K562 (cell line): ENCODE data around the gene MARK3. TPM values are rescaled to one million over a fixed set of nuclear protein-coding genes. Genes with fewer than 3 reads are reported as not detected.

ENCODE experiments used
- JUND ChIP-seq, 2 experiments: IDR thresholded peaks; 2 replicates in 1 of 2; 3 replicates in 1 of 2; pipeline ENCODE4 v1.6.1; 2011; ENCODE audit warnings: borderline replicate concordance in 2 of 2, low read depth in 2 of 2, low read length in 2 of 2, improper control_type of control experiment in 1 of 2, missing biosample characterization in 1 of 2, missing genetic modification characterization in 1 of 2, missing genetic modification reagents in 1 of 2
- MBD2 ChIP-seq: sonication (generic); IDR thresholded peaks from 2 replicates; pipeline ENCODE4 v1.6.1; 2016; ENCODE audit warnings: low read depth, borderline replicate concordance
- POLR2G ChIP-seq: fragments of 200-400 bp; formaldehyde crosslinking; IDR thresholded peaks from 2 replicates; pipeline ENCODE4 v1.6.1; 2017; ENCODE audit warnings: low read depth, mild to moderate bottlenecking, antibody characterized with exemption, low read length, moderate library complexity
- RAD21 ChIP-seq, 2 experiments: fragments of 250-450 bp in 1 of 2; fragments of 450-650 bp in 1 of 2; sonication (Bioruptor Pico) in 1 of 2; formaldehyde crosslinking in 1 of 2; IDR thresholded peaks in 1 of 2; conservative IDR thresholded peaks in 1 of 2; 2 replicates each; pipeline versions ENCODE4 v1.4.0 to v1.8.0; 2020 to 2022; ENCODE audit warnings: mild to moderate bottlenecking in 2 of 2, moderate library complexity in 1 of 2
- RBM22 ChIP-seq: fragments of 200-400 bp; formaldehyde crosslinking; IDR thresholded peaks from 2 replicates; pipeline ENCODE4 v1.6.1; 2018; ENCODE audit warnings: low read length, low read depth; ENCODE audit not compliant: poor library complexity, severe bottlenecking
- SNRNP70 ChIP-seq: fragments of 200-400 bp; formaldehyde crosslinking; optimal IDR thresholded peaks from 2 replicates; pipeline ENCODE3; 2017; ENCODE audit warnings: low read depth, low read length
- TAF7 ChIP-seq: fragments of 450-650 bp; IDR thresholded peaks from 2 replicates; pipeline ENCODE4 v1.6.1; 2016; ENCODE audit warnings: missing genetic modification characterization, missing compliant biosample characterization
- ZNF263 ChIP-seq: sonication (generic); formaldehyde crosslinking; IDR thresholded peaks from 2 replicates; pipeline ENCODE4 v1.8.0; 2022; ENCODE audit warnings: mild to moderate bottlenecking, missing genetic modification reagents, borderline replicate concordance
- polyA plus RNA-seq, 8 experiments: library from polyadenylated mRNA; depleted of rRNA in 4 of 8; stranded (reverse) in 5 of 8; unstranded in 3 of 8; fragments of >200 nt; fragmentation: Nextera tagmentation in 2 of 8; fragmentation: Illumina TruSeq in 1 of 8; extraction: Ambion mirVana in 2 of 8; extraction: Trizol in 1 of 8; gene quantifications; 2 replicates each; pipeline versions ENCODE4 v1.2.1 to v1.2.3, GENCODE V29; 2011 to 2014; ENCODE audit warnings: inconsistent platforms in 1 of 8, missing spikeins in 1 of 8
- total RNA-seq, 7 experiments: library from RNA; depleted of rRNA in 6 of 7; stranded (reverse); fragments of >200 nt in 6 of 7; fragmentation: Illumina TruSeq in 2 of 7; extraction: Trizol in 2 of 7; gene quantifications; 2 replicates each; pipeline versions ENCODE4 v1.2.1 to v1.2.3, GENCODE V29; 2011 to 2021; ENCODE audit warnings: low replicate concordance in 1 of 7
- TF ChIP-seq, protein P1 (sequence below), 2 experiments: fragments of 450-650 bp in 1 of 2; sonication (generic) in 1 of 2; formaldehyde crosslinking in 1 of 2; IDR thresholded peaks; 2 replicates each; pipeline versions ENCODE4 v1.7.1 to v1.9.0; 2016 to 2022; ENCODE audit warnings: inconsistent platforms in 1 of 2, mild to moderate bottlenecking in 1 of 2, missing genetic modification reagents in 1 of 2
- TF ChIP-seq, protein P2 (sequence below): IDR thresholded peaks from 2 replicates; pipeline ENCODE4 v1.6.1; 2011; ENCODE audit warnings: borderline replicate concordance, low read depth, mild to moderate bottlenecking, moderate library complexity, low read length; ENCODE audit not compliant: insufficient read depth, poor library complexity, severe bottlenecking
- TF ChIP-seq, protein P3 (sequence below), 2 experiments: fragments of 250-450 bp in 1 of 2; fragments of 450-650 bp in 1 of 2; sonication (Bioruptor Pico) in 1 of 2; IDR thresholded peaks; 2 replicates each; pipeline versions ENCODE4 v1.6.1 to v1.8.0; 2016 to 2021; ENCODE audit warnings: mild to moderate bottlenecking in 2 of 2, moderate library complexity in 2 of 2, missing compliant biosample characterization in 1 of 2, missing genetic modification characterization in 1 of 2

MARK3 gene
- total and polyA plus RNA-seq, 9 of the 15 experiments (the other 6 are each of a cell fraction or from before 2014, with no cell fraction given): 10.1 to 68.7 (median 56.3) TPM

DNA sequence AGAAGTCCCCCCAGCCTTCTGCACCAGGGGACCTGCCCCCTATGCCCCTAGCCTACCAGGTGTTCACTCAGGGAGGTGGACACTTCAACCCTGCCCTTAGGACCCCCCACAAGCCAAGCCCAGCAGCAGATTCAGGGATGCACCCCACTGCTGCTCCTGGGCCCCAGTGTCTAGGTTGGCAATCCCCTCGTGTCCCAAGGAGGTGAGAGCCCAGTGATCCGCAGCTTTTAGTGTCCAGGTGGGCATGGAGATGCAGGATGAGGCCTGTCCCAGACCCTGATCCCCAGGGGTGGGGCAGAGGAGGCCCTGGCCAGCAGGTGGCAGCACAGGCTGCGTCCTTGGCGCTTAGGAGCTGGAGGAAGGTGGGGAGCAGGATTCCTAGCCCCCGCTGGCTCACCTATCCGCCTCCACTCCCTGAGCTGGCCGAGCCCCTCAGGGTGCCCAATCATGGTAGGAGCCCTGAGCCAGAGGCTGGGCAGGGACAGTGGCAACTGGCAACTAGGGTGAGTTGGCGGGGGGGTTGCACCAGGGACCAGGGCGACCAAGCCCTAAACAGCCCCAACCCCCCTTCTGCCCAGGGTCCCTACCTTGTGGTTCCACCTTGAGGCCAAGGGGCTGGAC is 133.3 kb downstream of the MARK3 start (continued):
- TF ChIP-seq, protein P1, sequence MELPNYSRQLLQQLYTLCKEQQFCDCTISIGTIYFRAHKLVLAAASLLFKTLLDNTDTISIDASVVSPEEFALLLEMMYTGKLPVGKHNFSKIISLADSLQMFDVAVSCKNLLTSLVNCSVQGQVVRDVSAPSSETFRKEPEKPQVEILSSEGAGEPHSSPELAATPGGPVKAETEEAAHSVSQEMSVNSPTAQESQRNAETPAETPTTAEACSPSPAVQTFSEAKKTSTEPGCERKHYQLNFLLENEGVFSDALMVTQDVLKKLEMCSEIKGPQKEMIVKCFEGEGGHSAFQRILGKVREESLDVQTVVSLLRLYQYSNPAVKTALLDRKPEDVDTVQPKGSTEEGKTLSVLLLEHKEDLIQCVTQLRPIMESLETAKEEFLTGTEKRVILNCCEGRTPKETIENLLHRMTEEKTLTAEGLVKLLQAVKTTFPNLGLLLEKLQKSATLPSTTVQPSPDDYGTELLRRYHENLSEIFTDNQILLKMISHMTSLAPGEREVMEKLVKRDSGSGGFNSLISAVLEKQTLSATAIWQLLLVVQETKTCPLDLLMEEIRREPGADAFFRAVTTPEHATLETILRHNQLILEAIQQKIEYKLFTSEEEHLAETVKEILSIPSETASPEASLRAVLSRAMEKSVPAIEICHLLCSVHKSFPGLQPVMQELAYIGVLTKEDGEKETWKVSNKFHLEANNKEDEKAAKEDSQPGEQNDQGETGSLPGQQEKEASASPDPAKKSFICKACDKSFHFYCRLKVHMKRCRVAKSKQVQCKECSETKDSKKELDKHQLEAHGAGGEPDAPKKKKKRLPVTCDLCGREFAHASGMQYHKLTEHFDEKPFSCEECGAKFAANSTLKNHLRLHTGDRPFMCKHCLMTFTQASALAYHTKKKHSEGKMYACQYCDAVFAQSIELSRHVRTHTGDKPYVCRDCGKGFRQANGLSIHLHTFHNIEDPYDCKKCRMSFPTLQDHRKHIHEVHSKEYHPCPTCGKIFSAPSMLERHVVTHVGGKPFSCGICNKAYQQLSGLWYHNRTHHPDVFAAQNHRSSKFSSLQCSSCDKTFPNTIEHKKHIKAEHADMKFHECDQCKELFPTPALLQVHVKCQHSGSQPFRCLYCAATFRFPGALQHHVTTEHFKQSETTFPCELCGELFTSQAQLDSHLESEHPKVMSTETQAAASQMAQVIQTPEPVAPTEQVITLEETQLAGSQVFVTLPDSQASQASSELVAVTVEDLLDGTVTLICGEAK (IDR thresholded peaks at IDR 0.05): no peak
- TF ChIP-seq, protein P1 (CRISPR knock-in tag; IDR thresholded peaks at IDR 0.05): no peak
- TF ChIP-seq MBD2 (0 out of 2 replicates have a peak, but pooled peaks have one; percentile 8), SNRNP70 (no peak), ZNF263 (0 out of 2 replicates have a peak, but pooled peaks have one; percentile 19), RAD21 (CRISPR knock-in tag; conservative IDR thresholded peaks at IDR 0.05 in 1 of 2, IDR thresholded peaks at IDR 0.05 in 1 of 2) (peak; percentile 18 to 70; a peak in 3 of 4 replicates), TAF7 (tag) (no peak), POLR2G (peak; percentile 68), JUND (IDR thresholded peaks at IDR 0.05; ENCODE audit: borderline replicate concordance, low read depth, low read length) (peak; percentile 6; the same call in 1 of the 2 replicates), JUND (tag; IDR thresholded peaks at IDR 0.05; ENCODE audit: borderline replicate concordance, low read depth, low read length) (no peak), RBM22 (peak; percentile 55)
- TF ChIP-seq, protein P2, sequence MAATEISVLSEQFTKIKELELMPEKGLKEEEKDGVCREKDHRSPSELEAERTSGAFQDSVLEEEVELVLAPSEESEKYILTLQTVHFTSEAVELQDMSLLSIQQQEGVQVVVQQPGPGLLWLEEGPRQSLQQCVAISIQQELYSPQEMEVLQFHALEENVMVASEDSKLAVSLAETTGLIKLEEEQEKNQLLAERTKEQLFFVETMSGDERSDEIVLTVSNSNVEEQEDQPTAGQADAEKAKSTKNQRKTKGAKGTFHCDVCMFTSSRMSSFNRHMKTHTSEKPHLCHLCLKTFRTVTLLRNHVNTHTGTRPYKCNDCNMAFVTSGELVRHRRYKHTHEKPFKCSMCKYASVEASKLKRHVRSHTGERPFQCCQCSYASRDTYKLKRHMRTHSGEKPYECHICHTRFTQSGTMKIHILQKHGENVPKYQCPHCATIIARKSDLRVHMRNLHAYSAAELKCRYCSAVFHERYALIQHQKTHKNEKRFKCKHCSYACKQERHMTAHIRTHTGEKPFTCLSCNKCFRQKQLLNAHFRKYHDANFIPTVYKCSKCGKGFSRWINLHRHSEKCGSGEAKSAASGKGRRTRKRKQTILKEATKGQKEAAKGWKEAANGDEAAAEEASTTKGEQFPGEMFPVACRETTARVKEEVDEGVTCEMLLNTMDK: peak; percentile 56
- TF ChIP-seq, protein P3, sequence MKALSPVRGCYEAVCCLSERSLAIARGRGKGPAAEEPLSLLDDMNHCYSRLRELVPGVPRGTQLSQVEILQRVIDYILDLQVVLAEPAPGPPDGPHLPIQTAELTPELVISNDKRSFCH (CRISPR knock-in tag; IDR thresholded peaks at IDR 0.05): no peak
- TF ChIP-seq, protein P3 (tag; IDR thresholded peaks at IDR 0.05): no peak
- TF ChIP-seq, all 486 proteins: peak for 26
